Retinal pigment epithelial cell (primary cell): ENCODE results near the gene CLC.

ENCODE experiments used
- DNase-seq: peaks from one replicate; pipeline ENCODE4 v3.0.0-alpha.2; 2010; ENCODE audit warnings: low read depth
- H3K4me3 ChIP-seq: 2 replicates; pipeline ENCODE4 v1.5.1; 2011; ENCODE audit warnings: mild to moderate bottlenecking, low read length, control low read depth, moderate library complexity
- TF ChIP-seq, protein P1 (sequence below): conservative IDR thresholded peaks from 2 replicates; pipeline ENCODE4 v1.5.1; 2011; ENCODE audit warnings: low read depth, low read length, control low read depth, inconsistent platforms

The CLC gene

DNA sequence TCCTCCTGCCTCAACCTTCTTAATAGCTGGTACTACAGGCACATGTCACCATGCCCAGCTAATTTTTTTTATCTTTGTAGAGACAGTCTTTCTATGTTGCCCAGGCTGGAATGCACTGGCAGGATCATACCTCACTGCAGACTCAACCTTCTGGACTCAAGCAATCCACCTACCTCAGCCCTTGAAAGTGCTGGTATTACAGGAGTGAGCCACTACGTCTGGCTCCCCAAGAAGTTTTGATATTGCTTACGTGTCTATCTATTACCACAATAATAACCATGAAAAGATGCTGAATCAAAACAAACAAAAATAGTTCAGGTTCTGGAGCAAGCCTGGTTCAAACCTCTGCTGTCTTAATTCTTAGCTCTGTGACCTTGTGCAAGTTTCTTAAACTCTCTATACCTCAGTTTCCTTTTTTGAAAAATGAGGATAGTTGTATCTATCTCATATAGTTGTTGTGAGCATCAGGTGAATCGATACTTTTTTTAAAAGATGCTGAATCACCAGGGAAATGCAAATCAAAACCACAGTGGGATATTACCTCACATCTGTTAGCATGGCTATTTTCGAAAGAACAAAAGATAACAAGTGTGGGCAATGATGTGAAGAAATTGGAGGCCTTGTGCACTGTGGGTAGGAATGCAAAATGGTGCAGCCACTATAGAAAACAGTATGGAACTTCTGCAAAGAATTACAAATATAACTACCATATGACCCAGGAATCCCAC is 21.8 kb upstream of the CLC start:
- no peak for DNase-seq
- TF ChIP-seq, protein P1, sequence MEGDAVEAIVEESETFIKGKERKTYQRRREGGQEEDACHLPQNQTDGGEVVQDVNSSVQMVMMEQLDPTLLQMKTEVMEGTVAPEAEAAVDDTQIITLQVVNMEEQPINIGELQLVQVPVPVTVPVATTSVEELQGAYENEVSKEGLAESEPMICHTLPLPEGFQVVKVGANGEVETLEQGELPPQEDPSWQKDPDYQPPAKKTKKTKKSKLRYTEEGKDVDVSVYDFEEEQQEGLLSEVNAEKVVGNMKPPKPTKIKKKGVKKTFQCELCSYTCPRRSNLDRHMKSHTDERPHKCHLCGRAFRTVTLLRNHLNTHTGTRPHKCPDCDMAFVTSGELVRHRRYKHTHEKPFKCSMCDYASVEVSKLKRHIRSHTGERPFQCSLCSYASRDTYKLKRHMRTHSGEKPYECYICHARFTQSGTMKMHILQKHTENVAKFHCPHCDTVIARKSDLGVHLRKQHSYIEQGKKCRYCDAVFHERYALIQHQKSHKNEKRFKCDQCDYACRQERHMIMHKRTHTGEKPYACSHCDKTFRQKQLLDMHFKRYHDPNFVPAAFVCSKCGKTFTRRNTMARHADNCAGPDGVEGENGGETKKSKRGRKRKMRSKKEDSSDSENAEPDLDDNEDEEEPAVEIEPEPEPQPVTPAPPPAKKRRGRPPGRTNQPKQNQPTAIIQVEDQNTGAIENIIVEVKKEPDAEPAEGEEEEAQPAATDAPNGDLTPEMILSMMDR, result no peak
- no peak overlapping the region for H3K4me3 ChIP-seq

DNA sequence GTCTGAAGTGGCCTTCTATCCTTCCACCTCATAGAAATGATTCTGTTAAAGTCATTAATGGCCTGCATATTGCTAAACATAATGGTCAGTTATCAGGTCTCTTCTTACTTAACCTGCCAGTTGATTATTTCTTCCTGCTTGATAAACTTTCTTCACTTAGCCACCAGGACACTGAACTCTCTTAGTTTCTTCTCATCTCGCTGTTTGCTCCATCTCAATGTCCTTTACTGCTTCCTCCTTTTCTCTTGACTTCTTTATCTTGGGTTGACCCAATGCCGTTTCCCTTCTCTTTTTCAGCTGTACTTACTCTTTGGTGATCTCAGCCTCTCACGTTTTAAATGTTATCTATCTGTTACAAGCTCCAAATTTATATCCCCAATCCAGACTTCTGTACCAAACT is 17.1 kb upstream of the CLC start:
- DNase-seq, result no peak
- TF ChIP-seq, protein P1, result no peak
- H3K4me3 ChIP-seq, result no peak overlapping the region

DNA sequence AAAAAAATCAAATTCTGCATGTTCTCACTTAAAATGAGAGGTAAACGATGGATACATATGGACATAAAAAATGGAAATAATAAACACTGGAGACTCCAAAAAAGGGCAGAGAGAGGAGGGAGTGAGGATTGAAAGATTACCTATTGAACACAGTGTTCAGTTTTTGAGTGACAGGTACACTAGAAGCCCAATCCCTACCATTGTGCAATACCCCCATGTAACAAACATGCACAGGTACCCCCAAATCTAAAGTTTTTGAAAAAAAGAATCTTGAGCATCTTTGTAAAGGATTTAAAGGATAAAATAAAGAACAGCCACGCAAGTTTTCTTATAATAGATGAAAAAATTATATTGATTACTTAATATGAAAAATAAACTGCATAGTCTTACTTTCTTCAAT is 16.7 kb upstream of the CLC start:
- TF ChIP-seq, protein P1, result no peak
- no peak for DNase-seq
- H3K4me3 ChIP-seq, result no peak overlapping the region

DNA sequence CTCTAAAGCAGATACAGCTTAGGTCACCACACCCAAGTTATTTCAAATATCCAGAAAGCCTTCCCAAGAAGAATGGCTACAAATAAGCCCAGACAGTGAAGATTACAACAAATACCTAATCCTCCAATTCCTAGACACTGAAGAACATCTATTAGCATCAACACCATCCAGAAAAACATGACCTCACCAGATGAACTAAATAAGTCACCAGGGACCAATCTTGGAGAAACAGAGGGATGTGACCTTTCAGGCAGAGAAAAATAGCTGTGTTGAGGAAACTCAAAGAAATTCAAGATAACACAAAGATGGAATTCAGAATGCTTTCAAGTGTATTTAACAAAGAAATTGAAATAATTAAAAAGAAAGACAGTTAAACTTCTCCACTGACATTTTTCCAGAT is 15.0 kb upstream of the CLC start:
- DNase-seq, result no peak
- H3K4me3 ChIP-seq, result no peak overlapping the region
- TF ChIP-seq, protein P1, result no peak

DNA sequence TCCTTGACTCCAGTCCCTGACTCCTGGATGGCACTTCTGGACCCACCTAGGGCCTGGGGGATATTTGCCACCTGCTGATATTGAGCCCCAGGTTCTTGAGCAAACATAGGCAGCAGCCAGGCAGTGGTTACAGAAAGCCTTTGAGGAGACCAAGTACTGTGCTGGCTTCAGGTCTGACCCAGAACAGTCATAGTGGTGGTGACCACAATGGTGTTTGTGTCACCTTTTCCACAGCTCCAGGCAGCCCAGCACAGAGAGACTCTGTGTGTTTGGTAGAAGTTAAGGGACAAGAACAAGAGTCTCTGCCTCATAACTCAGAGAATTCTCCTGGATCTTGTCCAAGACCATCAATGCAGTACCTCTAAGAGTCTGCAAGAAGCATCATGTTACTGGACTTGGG is 14.6 kb upstream of the CLC start:
- H3K4me3 ChIP-seq, result no peak overlapping the region
- DNase-seq, result no peak
- TF ChIP-seq, protein P1, result no peak

DNA sequence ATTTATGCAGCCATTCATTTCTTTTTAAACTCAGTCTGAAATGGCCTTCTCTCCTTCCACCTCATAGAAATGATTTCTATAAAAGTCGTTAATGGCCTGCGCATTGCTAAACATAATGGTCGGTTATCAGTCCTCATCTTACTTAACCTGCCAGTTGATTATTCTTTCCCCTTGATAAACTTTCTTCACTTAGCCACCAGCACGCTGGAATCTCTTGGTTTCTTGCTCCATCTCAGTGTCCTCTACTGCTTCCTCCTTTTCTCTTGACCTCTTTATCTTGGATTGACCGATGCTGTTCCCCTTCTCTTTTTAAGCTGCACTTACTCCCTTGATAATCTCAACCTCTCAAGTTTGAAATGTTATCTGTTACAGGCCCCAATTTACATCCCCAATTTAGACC is 12.2 kb upstream of the CLC start:
- DNase-seq, result no peak
- TF ChIP-seq, protein P1, result no peak
- no peak overlapping the region for H3K4me3 ChIP-seq

DNA sequence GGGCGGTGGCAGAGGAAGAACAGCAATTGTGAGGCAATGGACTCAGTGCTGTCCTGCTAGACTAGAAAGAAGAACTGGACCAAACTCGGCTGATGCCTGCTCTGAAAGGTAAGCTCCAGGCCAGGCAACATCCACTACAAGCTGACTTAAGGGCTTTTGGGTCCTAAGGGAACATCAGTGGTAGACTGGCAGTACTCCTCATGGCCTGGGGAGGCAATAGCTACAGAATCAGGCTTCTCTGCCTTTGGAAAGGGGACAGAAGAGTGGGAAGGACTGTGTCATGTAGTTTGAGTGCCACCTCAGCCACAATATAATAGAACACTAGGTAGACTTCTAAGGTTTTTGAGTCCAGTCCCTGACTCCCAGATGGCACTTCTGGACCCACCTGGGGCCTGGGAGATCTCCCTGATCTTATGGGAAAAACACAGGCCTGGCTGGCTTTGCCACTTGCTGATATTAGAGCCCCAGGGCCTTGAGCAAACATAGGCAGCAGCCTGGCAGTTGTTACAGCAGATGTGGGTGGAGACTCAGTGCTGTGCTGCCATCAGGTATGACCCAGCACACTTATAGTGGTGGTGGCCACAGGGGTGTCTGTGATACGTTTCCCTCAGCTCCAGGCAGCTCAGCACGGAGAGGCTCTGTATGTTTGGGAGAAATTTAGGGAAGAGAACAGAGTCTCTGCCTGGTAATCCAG is 9.2 kb upstream of the CLC start:
- no peak overlapping the region for H3K4me3 ChIP-seq
- no peak for DNase-seq
- TF ChIP-seq, protein P1, result no peak
